Activated CD4-positive, alpha-beta T cell treated with anti-CD3 and anti-CD28 coated beads for 36 hours (primary cell): ENCODE data around the gene FLYWCH1. TPM values are rescaled to one million over a fixed set of nuclear protein-coding genes. Genes with fewer than 3 reads are reported as not detected.
A peak's percentile ranks its signal among the peaks of the same experiment; 100 is the strongest.

ENCODE experiments used
- ATAC-seq: fragments of 200-7000 bp; cut with Tn5 transposase; one replicate; pipeline ENCODE4 v1.10.0; 2021; ENCODE audit warnings: mild to moderate bottlenecking, moderate library complexity
- CTCF ChIA-PET: fragments of 350-600 bp; sonication (Branson Sonifier 250); formaldehyde crosslinking; loops from one replicate; lab custom pipeline; 2021; ENCODE audit warnings: antibody characterized with exemption; lab: Charles Lee
- POLR2A ChIA-PET: fragments of 350-600 bp; sonication (Branson Sonifier 250); formaldehyde crosslinking; loops from one replicate; lab custom pipeline; 2021; ENCODE audit warnings: antibody characterized with exemption, inconsistent platforms; lab: Charles Lee
- DNase-seq: peaks from one replicate; pipeline ENCODE4 v3.0.0-alpha.2; 2020
- H3K27ac Mint-ChIP-seq: one replicate; pipeline ENCODE4 v1.8.0; 2021; ENCODE audit warnings: mixed read lengths
- H3K27me3 Mint-ChIP-seq: one replicate; pipeline ENCODE4 v1.8.0; 2021; ENCODE audit warnings: mixed read lengths
- H3K36me3 Mint-ChIP-seq: one replicate; pipeline ENCODE4 v1.8.0; 2021; ENCODE audit warnings: low read depth, mixed read lengths
- H3K4me1 Mint-ChIP-seq: one replicate; pipeline ENCODE4 v1.8.0; 2021; ENCODE audit warnings: mixed read lengths
- H3K4me3 Mint-ChIP-seq: one replicate; pipeline ENCODE4 v1.8.0; 2021; ENCODE audit warnings: mild to moderate bottlenecking, moderate library complexity, mixed read lengths
- H3K9me3 Mint-ChIP-seq: one replicate; pipeline ENCODE4 v1.8.0; 2021; ENCODE audit warnings: low read depth, mixed read lengths
- intact Hi-C, 2 experiments: fragments of 100-400 bp; cut with DNase I in 1 of 2; cut with micrococcal nuclease in 1 of 2; formaldehyde crosslinking; loops; one replicate each; pipeline versions ENCODE4 v1.14.2 to v1.15.1; 2022 to 2024; cut with DNase I, micrococcal nuclease
- total RNA-seq, 2 experiments: library from RNA; stranded (reverse); gene quantifications; one replicate each; pipeline ENCODE4 v1.2.3, GENCODE V29; 2021

Gene FLYWCH1
- 10 to 100 TPM; 26.6 to 37.9 TPM for total RNA-seq

- Mint-ChIP-seq H3K4me3 (peak within 1 kb of the TSS; percentile 81), H3K27me3 (no peaks in the 10 kb centered on the region), H3K9me3 (no peaks in the 10 kb centered on the region), H3K27ac (peak within 1 kb of the TSS; percentile 82), H3K36me3 (peaks cover 6% of the 10 kb centered on the region), H3K4me1 (peaks cover 30% of the 10 kb centered on the region)
- DNase-seq (peak; percentile 100), ATAC-seq (peak; percentile 98)
- CTCF ChIA-PET: interaction anchor here (0.6 to 1.9 kb wide), 21 partner anchors 9 to 208 kb away, joined by 3 to 14 read pairs (median 4); partner anchors contain the start of gene FLYWCH2
- intact Hi-C loops: loop anchor here in 1 of 2 experiments (1.0 to 10.0 kb wide), 6 partner anchors 28 to 238 kb away; partner anchors contain the start of genes FLYWCH2, PAQR4 and PKMYT1
- POLR2A ChIA-PET: interaction anchor here (0.6 to 2.8 kb wide), 3 partner anchors 29 to 166 kb away, joined by 3 to 13 read pairs (median 6); partner anchors contain the start of gene FLYWCH2
Measured at GRCh38 chr16:2911638-2912329, at the start of gene FLYWCH1. FLYWCH1 (plus strand) TSS chr16:2911931; CDS start chr16:2929686, 17,755 bp downstream.

GRCh38 chr16:2865651-2866050 is 46.1 kb upstream of the FLYWCH1 start:
- Mint-ChIP-seq H3K4me3 (no peak overlapping the region), H3K4me1 (peaks cover 7% of the 10 kb centered on the region), H3K9me3 (no peaks in the 10 kb centered on the region), H3K27me3 (peaks cover 4% of the 10 kb centered on the region), H3K36me3 (no peaks in the 10 kb centered on the region), H3K27ac (no peak overlapping the region)
- ATAC-seq (no peak), DNase-seq (no peak)
- CTCF ChIA-PET: interaction anchor here (0.8 to 1.0 kb wide), 2 partner anchors 26 to 87 kb away, joined by 3 to 5 read pairs; no protein-coding TSS in a partner anchor
- intact Hi-C loops: loop anchor here in 1 of 2 experiments (5.0 kb wide), 1 partner anchor 88 kb away; the partner anchor contains the start of gene ELOB
- POLR2A ChIA-PET: no interaction called here

- Mint-ChIP-seq H3K4me3 (no peak overlapping the region), H3K27ac (no peak overlapping the region), H3K27me3 (no peaks in the 10 kb centered on the region), H3K4me1 (peaks cover 7% of the 10 kb centered on the region), H3K9me3 (no peaks in the 10 kb centered on the region), H3K36me3 (no peaks in the 10 kb centered on the region)
- CTCF ChIA-PET: interaction anchor here (0.8 to 1.1 kb wide), 3 partner anchors 12 to 86 kb away, joined by 3 to 5 read pairs (median 3); no protein-coding TSS in a partner anchor
- DNase-seq: no peak
- ATAC-seq: no peak
- POLR2A ChIA-PET: no interaction called here
- intact Hi-C loops: loop anchor here in 1 of 2 experiments (5.0 kb wide), 1 partner anchor 89 kb away; the partner anchor contains the start of gene ELOB
Measured at GRCh38 chr16:2866431-2866830, 45.3 kb upstream of the FLYWCH1 start.

GRCh38 chr16:2867661-2867986 is 44.1 kb upstream of the FLYWCH1 start:
- H3K27me3 Mint-ChIP-seq: no peaks in the 10 kb centered on the region
- peaks cover 7% of the 10 kb centered on the region for H3K4me1 Mint-ChIP-seq
- H3K9me3 Mint-ChIP-seq: no peaks in the 10 kb centered on the region
- peak overlapping the region; percentile 81 for H3K4me3 Mint-ChIP-seq
- H3K27ac Mint-ChIP-seq: peak overlapping the region; percentile 85
- ATAC-seq (no peak), DNase-seq (no peak)
- ChIA-PET POLR2A (interaction anchor here (1.0 kb wide), 1 partner anchor 60 kb away, joined by 3 read pairs; no protein-coding TSS in a partner anchor), CTCF (interaction anchor here (0.5 to 2.0 kb wide), 25 partner anchors 8 to 1603 kb away, joined by 3 to 33 read pairs (median 5); partner anchors contain the start of genes FLYWCH1, FLYWCH2, PRSS21 and PRSS22)
- intact Hi-C loops: loop anchor here in 1 of 2 experiments (5.0 kb wide), 1 partner anchor 90 kb away; the partner anchor contains the start of gene ELOB
- no peaks in the 10 kb centered on the region for H3K36me3 Mint-ChIP-seq

GRCh38 chr16:2867987-2868789 is 43.5 kb upstream of the FLYWCH1 start:
- peak; percentile 97 for ATAC-seq
- no peaks in the 10 kb centered on the region for H3K27me3 Mint-ChIP-seq
- H3K27ac Mint-ChIP-seq: peak overlapping the region; percentile 85
- ChIA-PET POLR2A (interaction anchor here (0.5 to 1.2 kb wide), 4 partner anchors 14 to 291 kb away, joined by 3 to 7 read pairs (median 4); partner anchors contain the start of genes FLYWCH1 and FLYWCH2), CTCF (interaction anchor here (0.5 to 2.0 kb wide), 32 partner anchors 8 to 1603 kb away, joined by 3 to 33 read pairs (median 4); partner anchors contain the start of genes FLYWCH1, FLYWCH2, PRSS21 and PRSS22)
- DNase-seq: peak; percentile 98
- H3K9me3 Mint-ChIP-seq: no peaks in the 10 kb centered on the region
- peaks cover 7% of the 10 kb centered on the region for H3K4me1 Mint-ChIP-seq
- peak overlapping the region; percentile 81 for H3K4me3 Mint-ChIP-seq
- intact Hi-C loops: loop anchor here (1.0 to 5.0 kb wide), 13 partner anchors 15 to 195 kb away; partner anchors contain the start of genes ELOB (in 2 of the 2), FLYWCH2 (in 2 of the 2), FLYWCH1 (in 1 of the 2) and KCTD5 (in 1 of the 2)
- H3K36me3 Mint-ChIP-seq: no peaks in the 10 kb centered on the region

GRCh38 chr16:2871926-2872325 is 39.8 kb upstream of the FLYWCH1 start:
- no peak for DNase-seq
- ChIA-PET POLR2A (no interaction called here), CTCF (interaction anchor here (0.9 to 5.8 kb wide), 8 partner anchors 11 to 55 kb away, joined by 3 to 26 read pairs (median 8); partner anchors contain the start of genes FLYWCH1 and FLYWCH2)
- Mint-ChIP-seq H3K9me3 (no peaks in the 10 kb centered on the region), H3K4me3 (no peak overlapping the region), H3K27me3 (peaks cover 1% of the 10 kb centered on the region), H3K27ac (no peak overlapping the region), H3K36me3 (no peaks in the 10 kb centered on the region), H3K4me1 (peaks cover 1% of the 10 kb centered on the region)
- intact Hi-C loops: no loop called here
- ATAC-seq: no peak

GRCh38 chr16:2874032-2874911 is 37.5 kb upstream of the FLYWCH1 start:
- intact Hi-C loops: loop anchor here in 1 of 2 experiments (1.0 to 2.0 kb wide), 2 partner anchors 45 to 53 kb away; no protein-coding TSS in a partner anchor
- no peak for ATAC-seq
- no peak overlapping the region for H3K27ac Mint-ChIP-seq
- no peaks in the 10 kb centered on the region for H3K36me3 Mint-ChIP-seq
- no peak overlapping the region for H3K4me3 Mint-ChIP-seq
- H3K27me3 Mint-ChIP-seq: peaks cover 1% of the 10 kb centered on the region
- H3K9me3 Mint-ChIP-seq: no peaks in the 10 kb centered on the region
- CTCF ChIA-PET: interaction anchor here (0.6 to 5.8 kb wide), 6 partner anchors 9 to 90 kb away, joined by 3 to 26 read pairs (median 4); partner anchors contain the start of gene FLYWCH2
- peaks cover under 1% of the 10 kb centered on the region for H3K4me1 Mint-ChIP-seq
- no peak for DNase-seq
- POLR2A ChIA-PET: no interaction called here

- intact Hi-C loops: loop anchor here (1.0 to 2.0 kb wide), 3 partner anchors 44 to 52 kb away; no protein-coding TSS in a partner anchor
- POLR2A ChIA-PET: no interaction called here
- ATAC-seq (peak; percentile 100), DNase-seq (peak; percentile 85)
- Mint-ChIP-seq H3K27ac (no peak overlapping the region), H3K27me3 (peaks cover 1% of the 10 kb centered on the region), H3K4me3 (no peak overlapping the region), H3K9me3 (no peaks in the 10 kb centered on the region), H3K36me3 (no peaks in the 10 kb centered on the region), H3K4me1 (no peaks in the 10 kb centered on the region)
- CTCF ChIA-PET: interaction anchor here (0.6 to 5.8 kb wide), 5 partner anchors 8 to 74 kb away, joined by 3 to 26 read pairs (median 5); partner anchors contain the start of gene FLYWCH2
Measured at GRCh38 chr16:2874912-2875362, 36.8 kb upstream of the FLYWCH1 start.

GRCh38 chr16:2879854-2880508 is 31.8 kb upstream of the FLYWCH1 start:
- Mint-ChIP-seq H3K36me3 (no peaks in the 10 kb centered on the region), H3K4me3 (no peak overlapping the region), H3K27me3 (peaks cover 1% of the 10 kb centered on the region), H3K9me3 (no peaks in the 10 kb centered on the region), H3K4me1 (peaks cover 10% of the 10 kb centered on the region), H3K27ac (no peak overlapping the region)
- ATAC-seq (no peak), DNase-seq (no peak)
- POLR2A ChIA-PET: no interaction called here
- intact Hi-C loops: no loop called here
- CTCF ChIA-PET: interaction anchor here (0.6 to 4.8 kb wide), 3 partner anchors 12 to 96 kb away, joined by 3 to 23 read pairs (median 3); no protein-coding TSS in a partner anchor
